Nucleus accumbens (tissue), 56 donors: ENCODE measurements around the gene CEP57.
"Not testable (repeated sequence)": the region's sequence is repeated elsewhere in the genome, so short reads cannot be mapped to it uniquely, and the experiment has no call there.

Source experiments
- DNase-seq, 56 donors: peaks; one replicate each; lab custom pipeline; 2025; lab: John Stamatoyannopoulos, UW

The CEP57 gene

DNA sequence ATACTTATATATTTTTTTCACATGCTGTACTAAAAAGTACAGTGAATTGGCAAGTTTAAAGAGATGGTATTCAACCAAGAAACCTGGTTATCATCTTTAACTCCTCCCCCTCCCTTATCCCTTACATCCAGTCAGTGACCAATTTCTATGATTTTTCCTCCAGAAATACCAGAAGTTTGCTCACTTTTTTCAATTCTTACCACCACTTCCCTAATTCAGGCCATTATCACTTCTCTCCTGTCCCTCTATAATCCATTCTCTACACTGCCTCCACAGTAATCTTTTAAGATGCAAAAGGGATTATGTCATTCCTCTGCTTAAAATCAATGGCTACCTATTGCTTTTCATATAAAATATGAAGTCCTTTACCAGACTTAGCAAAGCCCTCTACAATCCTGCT is 62.8 kb downstream of the CEP57 start:
- DNase-seq = no peak

DNA sequence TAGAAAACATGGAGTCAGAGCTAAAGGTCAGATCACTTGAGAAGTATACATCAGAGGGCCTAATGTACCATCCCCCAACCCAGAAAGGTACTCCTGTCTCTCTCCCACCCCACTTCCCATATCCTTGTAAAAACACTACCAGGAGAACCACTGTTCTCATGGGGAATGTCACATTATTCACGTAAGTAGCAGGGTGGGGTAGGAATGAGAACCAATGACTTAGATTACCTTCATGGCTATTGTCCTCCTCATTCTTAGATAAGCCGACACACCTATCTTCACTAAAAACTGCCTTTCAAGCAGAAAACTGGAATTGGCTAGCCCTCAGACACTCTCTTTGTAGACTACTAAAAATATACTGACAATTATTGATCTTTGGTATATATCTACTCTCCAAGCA is 63.6 kb downstream of the CEP57 start:
- DNase-seq = no peak

DNA sequence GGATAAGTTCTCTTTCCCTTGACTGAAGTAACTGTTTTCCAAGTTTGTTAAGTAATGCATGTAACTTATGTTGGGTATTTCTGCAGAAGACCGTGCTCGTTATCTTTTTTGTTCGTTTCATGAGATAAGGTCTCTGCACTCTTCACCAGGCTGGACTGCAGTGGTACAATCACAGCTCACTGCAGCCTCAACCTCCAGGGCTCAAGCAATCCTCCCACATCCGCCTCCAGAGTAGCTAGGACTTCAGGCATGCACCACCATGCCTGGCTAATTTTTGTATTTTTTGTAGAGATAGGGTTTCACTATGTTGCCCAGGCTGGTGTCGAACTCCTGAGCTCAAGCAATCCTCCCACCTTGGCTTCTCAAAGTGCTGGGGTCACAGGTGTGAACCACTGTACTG is 64.1 kb downstream of the CEP57 start:
- not testable (repeated sequence) for DNase-seq

DNA sequence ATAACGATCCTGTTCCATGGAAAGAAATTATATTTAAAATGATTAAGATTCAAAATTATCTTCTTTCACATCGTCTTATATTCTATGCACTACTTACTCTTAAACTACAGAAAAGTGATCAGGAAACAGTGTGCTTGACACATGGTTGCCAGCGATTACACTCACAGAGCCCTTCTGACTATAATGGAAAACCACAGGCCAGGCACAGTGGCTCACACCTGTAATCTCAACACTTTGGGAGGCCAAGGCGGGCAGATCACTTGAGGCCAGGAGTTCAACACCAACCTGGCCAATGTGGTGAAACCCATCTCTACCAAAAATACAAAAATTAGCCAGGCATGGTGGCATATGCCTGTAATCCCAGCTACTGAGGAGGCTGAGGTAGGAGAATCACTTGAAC is 69.7 kb downstream of the CEP57 start:
- not testable (repeated sequence) for DNase-seq

- no peak for DNase-seq
These were observed 73.3 kb downstream of the CEP57 start for GRCh38 chr11:95863486-95864140.

- no peak for DNase-seq
These were observed 76.8 kb downstream of the CEP57 start for GRCh38 chr11:95867105-95867504.

DNA sequence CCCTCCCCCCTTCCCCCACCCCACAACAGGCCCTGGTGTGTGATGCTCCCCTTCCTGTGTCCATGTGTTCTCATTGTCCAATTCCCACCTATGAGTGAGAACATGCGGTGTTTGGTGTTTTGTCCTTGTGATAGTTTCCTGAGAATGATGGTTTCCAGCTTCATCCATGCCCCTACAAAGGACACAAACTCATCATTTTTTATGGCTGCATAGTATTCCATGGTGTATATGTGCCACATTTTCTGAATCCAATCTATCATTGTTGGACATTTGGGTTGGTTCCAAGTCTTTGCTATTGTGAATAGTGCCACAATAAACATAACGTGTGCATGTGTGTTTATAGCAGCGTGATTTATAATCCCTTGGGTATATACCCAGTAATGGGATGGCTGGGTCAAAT is 80.6 kb downstream of the CEP57 start:
- DNase-seq = not testable (repeated sequence)

GRCh38 chr11:95877291-95877690 is 87.0 kb downstream of the CEP57 start:
- DNase-seq = no peak
